CD4-positive, alpha-beta T cell treated with Interleukin-6 at 100 ng/mL for 8 hours (primary cell): Measurements from ENCODE around the gene SLC4A1AP.

Experiments used
- DNase-seq: peaks from one replicate; pipeline ENCODE4 v3.0.0-alpha.2; 2020; ENCODE audit warnings: mixed read lengths, low spot score

The SLC4A1AP gene

GRCh38 chr2:27720004-27720551, 56.4 kb downstream of the SLC4A1AP start:
- no peak for DNase-seq

- no peak for DNase-seq
Measured at GRCh38 chr2:27721335-27721734, 57.6 kb downstream of the SLC4A1AP start.

GRCh38 chr2:27721884-27722485, 58.3 kb downstream of the SLC4A1AP start:
- no peak for DNase-seq

GRCh38 chr2:27723372-27724144, 59.9 kb downstream of the SLC4A1AP start:
- no peak for DNase-seq

GRCh38 chr2:27724191-27724590, 60.5 kb downstream of the SLC4A1AP start:
- DNase-seq = no peak

GRCh38 chr2:27724905-27725701, 61.4 kb downstream of the SLC4A1AP start:
- no peak for DNase-seq

GRCh38 chr2:27727257-27727656, 63.6 kb downstream of the SLC4A1AP start:
- DNase-seq = no peak

- no peak for DNase-seq
Measured at GRCh38 chr2:27728081-27728858, 64.6 kb downstream of the SLC4A1AP start.

- no peak for DNase-seq
Measured at GRCh38 chr2:27729198-27729597, 65.5 kb downstream of the SLC4A1AP start.

- DNase-seq = no peak
Measured at GRCh38 chr2:27729614-27730013, 65.9 kb downstream of the SLC4A1AP start.

GRCh38 chr2:27730261-27730662, 66.6 kb downstream of the SLC4A1AP start:
- no peak for DNase-seq

- DNase-seq = no peak
Measured at GRCh38 chr2:27730980-27731691, 67.4 kb downstream of the SLC4A1AP start.

- no peak for DNase-seq
Measured at GRCh38 chr2:27734305-27734704, 70.6 kb downstream of the SLC4A1AP start.

- peak; percentile 47 for DNase-seq
Measured at GRCh38 chr2:27735263-27735904, 71.7 kb downstream of the SLC4A1AP start.

- no peak for DNase-seq
Measured at GRCh38 chr2:27736031-27736889, 72.6 kb downstream of the SLC4A1AP start.

GRCh38 chr2:27736890-27737204, 73.2 kb downstream of the SLC4A1AP start:
- no peak for DNase-seq

GRCh38 chr2:27737676-27738348, 74.1 kb downstream of the SLC4A1AP start:
- DNase-seq = no peak

GRCh38 chr2:27738349-27739057, 74.8 kb downstream of the SLC4A1AP start:
- no peak for DNase-seq

- no peak for DNase-seq
Measured at GRCh38 chr2:27739058-27739373, 75.3 kb downstream of the SLC4A1AP start.
